Inferior parietal cortex (tissue), 1 donor: ENCODE measurements around the gene MYBL2.

Source experiments
- DNase-seq: peaks from one replicate; pipeline ENCODE4 v3.0.0-alpha.2; 2016; ENCODE audit errors: extremely low spot score

The MYBL2 gene

DNA sequence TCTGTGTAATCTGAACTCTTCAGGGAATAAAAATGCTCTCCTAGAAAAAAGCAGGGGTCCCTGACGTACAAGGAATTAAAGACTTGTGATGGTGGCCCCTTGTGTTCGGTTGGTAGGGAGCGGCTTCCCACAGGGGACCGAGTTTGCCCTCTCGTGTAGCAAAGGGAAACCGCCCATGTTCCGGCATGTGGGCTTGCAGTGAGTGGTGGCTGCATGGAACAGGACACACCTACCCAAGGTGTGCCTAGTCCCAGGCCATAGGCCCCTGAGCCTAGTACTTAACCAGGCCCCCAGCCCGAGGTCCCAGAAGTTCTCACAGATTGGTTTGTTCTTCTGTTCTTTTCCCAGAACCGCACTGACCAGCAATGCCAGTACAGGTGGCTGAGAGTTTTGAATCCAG lies 15.5 kb downstream of the MYBL2 start:
- no peak for DNase-seq

DNA sequence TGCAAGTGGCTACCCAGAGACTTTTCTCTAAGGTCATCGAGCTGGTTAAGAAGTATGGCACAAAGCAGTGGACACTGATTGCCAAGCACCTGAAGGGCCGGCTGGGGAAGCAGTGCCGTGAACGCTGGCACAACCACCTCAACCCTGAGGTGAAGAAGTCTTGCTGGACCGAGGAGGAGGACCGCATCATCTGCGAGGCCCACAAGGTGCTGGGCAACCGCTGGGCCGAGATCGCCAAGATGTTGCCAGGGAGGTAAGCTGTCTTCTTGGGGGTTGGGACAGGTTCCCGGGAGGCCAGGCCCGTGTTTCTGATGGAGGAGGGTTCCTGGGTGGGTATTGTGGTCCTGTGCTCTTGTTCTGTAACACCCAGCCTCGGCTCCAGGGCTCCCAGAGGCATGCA lies 19.9 kb downstream of the MYBL2 start:
- no peak for DNase-seq

DNA sequence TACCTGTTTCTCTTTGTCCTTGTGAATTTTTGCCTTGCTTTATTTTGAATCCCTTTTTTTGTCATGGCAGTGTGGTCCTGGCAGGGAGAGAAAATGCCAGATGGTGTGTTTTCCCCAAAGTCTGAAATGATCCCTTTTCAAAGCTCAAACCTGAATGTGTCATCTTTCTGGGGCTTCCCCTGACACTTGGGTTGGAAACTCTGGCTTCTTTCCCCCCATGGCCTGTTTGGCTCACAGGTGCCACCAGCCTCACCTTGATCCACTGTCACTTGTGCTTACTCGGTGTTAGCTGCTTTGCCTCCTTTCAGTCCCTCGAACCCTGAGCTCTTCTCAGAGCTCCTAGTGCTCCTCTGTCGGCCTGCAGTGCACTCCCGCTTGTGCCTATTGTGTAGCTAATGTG lies 22.3 kb downstream of the MYBL2 start:
- no peak for DNase-seq

DNA sequence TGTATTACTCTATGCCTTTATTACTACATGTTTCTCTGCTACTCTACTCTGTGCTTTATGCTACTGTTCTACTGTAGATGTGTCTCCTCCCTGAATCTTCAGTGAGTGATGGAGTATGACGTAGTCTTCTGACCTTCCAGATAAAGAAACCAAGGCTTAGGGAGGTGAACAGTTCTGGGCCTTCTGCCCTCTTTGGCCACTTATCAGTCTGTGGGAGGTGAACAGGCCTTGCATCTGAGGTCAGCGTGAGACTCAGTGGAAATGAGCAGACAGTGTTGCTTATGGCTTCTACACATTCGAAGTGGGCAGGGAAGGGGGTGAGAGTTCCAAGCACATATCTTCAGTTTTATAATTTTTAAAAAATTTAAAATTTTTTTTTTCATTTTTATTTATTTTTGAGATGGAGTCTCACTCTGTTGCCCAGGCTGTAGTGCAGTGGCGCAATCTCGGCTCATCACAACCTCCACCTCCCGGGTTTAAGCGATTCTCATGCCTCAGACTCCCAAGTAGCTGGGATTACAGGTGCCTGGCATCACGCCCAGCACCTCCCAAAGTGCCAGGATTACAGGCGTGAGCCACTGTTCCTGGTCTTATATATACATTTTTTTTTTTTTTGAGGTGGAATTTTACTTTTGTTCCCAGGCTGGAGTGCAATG lies 24.2 kb downstream of the MYBL2 start:
- DNase-seq, result peak; percentile 32

DNA sequence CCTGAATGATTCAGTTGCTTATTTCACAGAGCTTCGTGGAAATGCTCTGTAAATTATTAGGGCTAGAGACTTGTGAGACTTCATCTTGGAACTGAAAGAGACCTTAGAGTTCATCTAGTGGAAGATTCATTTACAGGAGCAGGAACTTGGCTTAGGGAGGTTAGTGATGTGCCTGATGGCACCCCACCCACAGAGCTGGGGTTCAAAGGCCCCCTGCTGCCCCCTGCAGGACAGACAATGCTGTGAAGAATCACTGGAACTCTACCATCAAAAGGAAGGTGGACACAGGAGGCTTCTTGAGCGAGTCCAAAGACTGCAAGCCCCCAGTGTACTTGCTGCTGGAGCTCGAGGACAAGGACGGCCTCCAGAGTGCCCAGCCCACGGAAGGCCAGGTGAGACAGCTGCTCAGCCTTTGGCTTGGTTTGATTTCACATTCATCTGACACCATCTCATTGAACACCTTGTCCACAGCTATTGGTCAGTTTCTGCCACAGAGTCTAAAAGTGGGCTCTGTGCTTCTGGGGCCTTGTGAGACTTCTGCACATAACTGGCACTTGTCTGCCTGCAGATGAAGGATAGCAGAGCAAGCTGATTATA lies 25.1 kb downstream of the MYBL2 start:
- peak; percentile 22 for DNase-seq

DNA sequence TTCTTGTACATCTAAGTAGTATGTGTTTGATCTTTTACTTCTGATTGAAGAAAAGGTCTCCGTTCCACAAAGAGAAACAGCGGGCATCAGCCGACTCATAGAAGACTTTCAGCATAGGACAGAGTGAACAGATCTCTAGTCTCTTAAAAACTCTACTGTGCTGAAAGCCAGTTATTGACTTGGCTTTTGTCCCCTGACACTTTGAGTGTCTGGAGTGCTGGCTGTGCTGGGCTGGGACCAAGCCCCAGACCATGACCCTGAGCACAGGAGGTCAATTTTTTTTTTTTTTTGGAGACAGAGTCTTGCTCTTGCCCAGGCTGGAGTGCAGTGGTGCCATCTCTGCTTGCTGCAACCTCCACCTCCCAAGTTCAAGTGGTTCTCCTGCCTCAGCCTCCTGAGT lies 27.8 kb downstream of the MYBL2 start:
- DNase-seq, result no peak

DNA sequence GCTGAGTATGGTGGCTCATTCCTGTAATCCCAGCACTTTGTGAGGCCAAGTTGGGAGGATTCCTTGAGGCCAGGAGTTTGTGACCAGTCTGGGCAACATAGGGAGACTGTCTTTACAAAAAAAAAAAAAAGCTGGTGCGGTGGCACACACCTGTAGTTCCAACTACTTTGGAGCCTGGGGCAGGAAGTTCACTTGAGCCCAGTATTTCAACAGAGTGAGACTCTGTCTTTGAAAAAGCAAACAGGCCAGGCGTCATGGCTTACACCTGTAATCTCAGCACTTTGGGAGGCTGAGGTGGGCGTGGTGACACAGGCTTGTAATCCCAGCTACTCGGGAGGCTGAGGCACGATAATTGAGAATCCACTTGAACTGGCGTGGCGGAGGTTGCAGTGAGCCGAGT lies 28.7 kb downstream of the MYBL2 start:
- DNase-seq, result no peak

DNA sequence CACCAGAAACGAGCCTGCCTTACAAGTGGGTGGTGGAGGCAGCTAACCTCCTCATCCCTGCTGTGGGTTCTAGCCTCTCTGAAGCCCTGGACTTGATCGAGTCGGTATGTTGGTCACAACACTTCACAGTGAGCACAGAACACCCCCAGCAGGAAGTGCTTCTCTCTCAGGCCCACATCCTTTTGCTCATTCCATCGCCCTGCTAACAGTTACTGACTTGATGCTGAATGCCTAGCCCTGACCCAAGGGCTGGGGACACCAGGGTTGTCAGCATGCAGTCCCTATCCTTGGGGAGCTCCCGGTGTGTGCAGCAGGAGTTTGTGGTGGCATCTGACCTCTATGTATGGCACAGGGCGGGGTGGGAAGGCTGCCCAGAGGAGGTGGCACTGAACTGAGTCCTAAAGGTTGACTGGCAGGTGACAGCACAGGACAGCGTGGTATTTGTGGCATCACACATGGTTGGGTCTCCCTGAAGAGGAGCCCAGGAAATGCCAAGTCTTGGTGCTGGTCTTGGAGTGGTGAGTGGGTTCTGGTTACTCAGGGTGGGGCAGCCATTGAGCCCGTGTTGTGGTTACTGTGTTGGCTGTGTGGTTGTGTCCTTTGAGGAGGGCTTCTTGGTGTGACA lies 33.1 kb downstream of the MYBL2 start:
- DNase-seq, result no peak

DNA sequence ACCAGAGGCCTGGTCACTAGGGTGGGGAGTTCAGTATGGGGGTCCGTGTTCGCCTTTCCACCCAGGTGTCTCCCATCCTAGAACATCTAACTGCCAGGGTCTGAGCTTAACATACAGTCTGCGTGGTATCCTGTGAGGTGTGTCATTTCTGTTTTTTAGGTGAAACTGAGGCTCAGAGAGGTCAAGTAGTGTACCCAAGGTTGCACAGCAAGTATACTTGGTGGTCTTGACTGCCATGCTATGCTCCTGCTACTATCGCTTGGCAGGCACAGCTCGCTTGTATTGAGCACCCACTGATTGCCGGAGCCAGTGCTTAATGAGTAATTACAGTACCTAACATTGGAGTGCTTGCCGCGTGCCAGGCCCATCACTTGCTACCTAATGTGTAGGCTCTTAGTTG lies 33.7 kb downstream of the MYBL2 start:
- DNase-seq, result no peak

DNA sequence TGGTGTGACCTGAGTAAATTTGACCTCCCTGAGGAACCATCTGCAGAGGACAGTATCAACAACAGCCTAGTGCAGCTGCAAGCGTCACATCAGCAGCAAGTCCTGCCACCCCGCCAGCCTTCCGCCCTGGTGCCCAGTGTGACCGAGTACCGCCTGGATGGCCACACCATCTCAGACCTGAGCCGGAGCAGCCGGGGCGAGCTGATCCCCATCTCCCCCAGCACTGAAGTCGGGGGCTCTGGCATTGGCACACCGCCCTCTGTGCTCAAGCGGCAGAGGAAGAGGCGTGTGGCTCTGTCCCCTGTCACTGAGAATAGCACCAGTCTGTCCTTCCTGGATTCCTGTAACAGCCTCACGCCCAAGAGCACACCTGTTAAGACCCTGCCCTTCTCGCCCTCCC lies 35.6 kb downstream of the MYBL2 start:
- DNase-seq, result no peak

DNA sequence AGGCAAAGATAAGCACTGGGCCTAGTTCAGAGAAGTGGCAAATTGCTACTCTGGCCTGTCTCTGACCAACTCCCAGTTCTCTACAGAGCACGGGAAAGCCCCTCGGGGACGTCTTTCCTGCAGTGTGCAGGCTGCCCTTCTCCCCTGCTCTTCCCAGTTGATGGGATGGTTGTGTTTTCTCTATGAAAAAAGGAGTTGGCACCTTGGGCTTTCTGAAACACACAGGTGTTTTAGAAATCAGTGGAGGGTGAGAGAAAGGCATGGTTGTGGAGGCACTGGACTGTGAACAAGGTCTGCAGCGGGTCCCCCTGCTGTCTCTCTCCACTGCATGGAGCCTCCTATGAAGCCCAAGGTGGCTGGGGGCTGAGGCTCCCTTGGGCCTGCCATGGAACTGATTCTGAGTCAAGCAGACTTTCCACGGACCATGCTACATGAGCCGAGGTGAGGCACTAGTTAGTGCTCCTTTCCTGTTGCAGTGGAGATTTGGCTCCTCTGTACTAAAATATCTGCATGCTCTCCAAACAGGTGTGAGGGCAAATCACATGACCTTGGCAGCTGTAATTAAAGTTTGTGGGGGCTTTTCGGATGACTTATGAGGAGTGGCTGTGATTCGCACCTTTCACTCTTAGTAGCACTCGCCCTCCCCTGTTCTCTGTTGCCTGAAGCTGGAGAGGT lies 43.6 kb downstream of the MYBL2 start:
- no peak for DNase-seq

DNA sequence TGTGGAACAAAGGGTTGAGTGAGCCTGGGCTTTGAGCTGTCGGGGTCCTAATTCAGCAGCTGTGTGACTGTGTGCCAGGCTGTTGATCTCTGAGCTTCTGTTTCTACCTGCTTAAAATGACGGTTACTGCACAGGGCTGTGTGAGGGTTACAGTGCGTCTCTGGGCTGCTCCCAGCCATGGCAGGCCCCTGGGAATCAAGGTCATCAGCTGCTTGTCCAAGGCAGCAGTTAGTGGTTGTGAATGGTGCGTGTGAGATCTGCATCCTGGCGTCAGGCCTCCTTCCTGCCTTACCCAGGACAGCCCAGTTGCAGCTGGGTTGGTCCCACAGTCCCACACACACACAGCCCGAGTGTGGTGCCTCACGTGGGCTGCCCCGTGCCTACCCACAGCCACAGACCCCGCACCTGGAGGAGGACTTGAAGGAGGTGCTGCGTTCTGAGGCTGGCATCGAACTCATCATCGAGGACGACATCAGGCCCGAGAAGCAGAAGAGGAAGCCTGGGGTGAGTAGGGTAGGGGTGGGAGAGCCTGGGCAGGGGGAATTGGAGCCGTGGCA lies 44.3 kb downstream of the MYBL2 start:
- no peak for DNase-seq

DNA sequence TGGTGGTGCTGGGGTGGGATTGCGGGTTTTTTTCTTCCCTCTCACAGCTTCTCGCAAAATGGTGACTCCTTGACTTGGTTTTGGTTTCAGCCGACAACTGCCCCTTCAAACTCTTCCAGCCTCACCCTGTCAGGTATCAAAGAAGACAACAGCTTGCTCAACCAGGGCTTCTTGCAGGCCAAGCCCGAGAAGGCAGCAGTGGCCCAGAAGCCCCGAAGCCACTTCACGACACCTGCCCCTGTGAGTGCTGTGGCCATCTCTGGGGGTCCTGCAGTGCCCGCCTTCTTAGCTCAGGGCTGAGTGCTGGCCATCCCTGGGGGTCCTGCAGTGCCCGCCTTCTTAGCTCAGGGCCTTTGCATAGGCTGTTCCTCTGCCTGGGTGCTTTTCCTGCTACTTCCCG lies 48.1 kb downstream of the MYBL2 start:
- DNase-seq, result no peak

DNA sequence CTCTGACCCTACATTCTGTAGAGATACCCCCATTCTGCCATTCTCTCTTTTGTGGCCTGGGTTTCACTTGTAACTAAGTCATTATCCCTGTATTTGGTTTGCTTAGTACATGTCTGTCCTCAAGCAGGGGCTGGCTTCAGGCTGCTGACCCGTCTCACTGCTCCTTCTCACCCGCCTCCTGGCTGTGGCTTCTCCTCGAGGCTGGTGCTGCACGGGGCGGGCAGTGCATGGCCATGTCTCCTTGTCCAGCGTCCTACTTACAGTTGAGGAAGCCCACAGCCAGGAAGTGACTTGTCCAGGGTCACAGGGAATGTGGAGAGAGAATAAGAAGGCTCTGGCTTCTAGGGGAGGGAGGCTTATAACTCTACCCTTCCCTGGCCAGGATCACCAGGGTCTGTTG lies 48.6 kb downstream of the MYBL2 start:
- no peak for DNase-seq

DNA sequence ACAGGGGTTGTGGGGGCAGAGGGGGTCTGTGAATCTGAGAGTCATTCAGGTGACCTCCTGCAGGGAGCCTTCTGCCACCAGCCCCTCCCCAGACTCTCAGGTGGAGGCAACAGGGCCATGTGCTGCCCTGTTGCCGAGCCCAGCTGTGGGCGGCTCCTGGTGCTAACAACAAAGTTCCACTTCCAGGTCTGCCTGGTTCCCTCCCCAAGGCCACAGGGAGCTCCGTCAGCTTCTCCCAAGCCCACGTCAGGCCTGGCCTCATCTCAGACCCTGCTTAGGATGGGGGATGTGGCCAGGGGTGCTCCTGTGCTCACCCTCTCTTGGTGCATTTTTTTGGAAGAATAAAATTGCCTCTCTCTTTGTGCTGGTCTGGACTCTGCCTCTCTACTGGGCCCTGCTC lies 49.2 kb downstream of the MYBL2 start:
- DNase-seq, result no peak

DNA sequence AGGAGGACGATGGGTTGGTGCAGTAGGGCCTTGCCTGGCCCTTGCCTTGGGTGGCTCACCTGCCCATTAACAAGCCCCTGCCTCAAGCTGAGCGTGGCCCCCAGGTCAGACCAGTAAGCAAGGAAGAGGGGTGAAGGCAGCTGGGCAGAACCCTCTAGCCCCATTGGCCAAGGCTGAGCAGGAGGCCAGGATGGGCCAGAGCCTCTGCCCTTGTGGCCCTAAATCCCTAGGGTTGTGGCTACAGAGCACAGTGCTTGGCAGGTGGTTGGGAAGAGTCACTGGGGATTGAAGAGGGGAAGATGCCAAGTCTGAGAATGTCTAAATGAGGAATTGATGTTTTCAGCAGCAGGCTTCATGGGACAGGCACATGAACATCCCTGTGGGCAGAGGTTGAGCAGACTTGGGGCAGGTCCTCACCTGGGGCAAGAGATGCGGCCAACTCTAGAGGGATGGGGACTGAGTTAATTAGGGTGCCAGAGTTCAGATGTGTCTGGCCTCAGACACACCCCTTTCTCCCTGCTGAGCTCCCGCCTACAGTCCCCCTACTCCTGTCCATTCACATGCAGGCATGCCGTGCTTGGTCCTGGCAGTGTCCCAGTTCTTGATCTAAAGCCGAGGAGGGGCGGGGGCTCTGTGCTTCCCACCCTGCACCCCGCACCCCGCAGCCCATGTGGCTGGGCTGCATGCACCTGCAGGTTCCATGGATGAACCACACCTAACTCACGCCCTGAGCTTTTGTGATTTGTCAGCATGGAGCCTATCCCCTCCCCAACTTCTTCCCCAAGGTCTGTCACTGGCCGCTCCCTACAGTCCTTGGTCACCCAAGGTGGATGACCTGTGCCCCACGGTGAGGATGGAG lies 50.1 kb downstream of the MYBL2 start:
- no peak for DNase-seq

DNA sequence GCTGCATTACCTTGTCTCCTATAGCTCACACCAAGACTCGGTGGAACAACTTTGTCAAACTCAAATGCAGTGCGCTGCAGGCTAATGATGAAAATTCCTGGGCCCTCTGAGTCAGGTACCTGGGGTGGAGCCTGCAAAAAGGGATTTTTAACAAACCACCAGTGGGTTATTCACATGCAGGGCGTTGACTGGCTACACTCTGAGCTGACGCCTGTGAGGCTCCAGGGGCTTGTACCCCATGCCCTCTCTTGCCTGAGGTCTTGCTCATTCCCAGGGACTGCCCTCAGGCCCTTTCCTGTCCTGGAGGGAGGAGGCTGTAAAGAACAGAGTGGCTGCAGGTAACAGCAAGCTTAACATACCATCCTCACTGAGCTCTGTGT lies 50.7 kb downstream of the MYBL2 start:
- no peak for DNase-seq

DNA sequence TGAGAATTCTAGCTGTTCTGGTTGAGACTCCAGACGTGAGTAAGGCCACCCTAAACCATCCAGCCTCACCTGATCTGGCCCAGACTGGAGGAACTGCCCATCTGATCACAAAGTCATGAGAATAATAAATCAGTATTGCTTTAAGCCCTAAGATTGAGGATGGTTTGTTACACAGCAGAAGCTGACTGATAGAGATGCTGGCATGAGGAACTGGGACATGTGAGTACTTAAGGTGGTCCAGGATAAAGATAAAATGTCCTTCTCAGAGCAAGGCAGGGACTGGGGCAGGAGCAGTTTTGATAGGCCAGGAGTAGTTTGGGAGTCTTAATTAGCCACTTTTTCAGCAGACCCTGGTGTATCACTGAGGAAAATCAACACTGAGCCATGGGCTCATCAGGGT lies 53.1 kb downstream of the MYBL2 start:
- DNase-seq, result no peak

DNA sequence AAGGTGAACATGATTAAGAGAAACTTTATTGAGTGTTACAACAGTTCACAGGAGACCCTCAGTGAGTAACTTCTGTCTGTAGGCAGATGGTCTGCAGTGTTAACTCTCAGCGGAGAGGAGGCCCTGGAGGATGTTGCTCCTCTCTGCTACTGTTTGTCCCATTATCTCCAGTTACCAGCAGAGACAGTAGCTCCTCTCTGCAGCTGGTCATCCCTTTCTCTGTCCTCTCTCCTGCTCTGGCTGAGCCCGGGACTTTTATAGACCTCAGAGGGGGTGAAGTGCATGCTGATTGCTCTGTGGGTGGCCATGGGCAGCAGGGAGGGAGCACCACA lies 54.1 kb downstream of the MYBL2 start:
- DNase-seq, result no peak

DNA sequence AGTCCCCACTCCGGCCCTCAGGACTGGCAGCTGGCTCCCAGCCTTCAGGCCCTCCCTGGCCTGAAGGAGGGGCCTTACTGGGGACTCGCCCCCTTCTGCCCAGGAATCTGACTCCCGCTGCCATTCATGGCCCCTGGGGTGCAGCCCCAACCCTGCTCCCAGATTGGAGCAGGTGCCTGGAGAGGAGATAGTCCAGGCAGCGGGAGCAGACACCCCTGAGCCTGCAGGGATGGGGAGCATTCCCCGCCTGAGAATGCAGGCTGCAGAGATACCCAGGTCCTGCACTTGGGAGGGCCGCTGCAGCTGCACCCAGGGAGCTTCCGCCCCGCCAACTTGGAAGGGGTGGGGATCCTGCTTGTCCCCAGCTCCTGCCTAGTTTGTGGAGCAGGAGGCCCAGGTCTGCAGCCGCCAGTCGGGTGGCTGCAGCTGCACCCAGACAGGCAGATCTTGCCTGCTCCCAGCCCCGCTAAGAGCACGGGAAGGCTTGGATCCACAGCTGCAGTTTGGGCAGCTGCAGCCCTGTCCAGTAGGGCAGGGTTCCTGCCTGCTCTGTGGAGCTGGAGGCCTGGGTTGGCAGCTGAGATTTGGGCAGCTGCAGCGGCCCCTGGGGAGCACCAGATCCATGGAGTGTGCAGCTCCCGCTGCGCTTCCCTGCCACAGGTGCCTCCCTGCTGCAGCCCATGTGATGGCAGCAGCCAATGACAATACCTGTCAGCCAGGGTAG lies 54.7 kb downstream of the MYBL2 start:
- no peak for DNase-seq

DNA sequence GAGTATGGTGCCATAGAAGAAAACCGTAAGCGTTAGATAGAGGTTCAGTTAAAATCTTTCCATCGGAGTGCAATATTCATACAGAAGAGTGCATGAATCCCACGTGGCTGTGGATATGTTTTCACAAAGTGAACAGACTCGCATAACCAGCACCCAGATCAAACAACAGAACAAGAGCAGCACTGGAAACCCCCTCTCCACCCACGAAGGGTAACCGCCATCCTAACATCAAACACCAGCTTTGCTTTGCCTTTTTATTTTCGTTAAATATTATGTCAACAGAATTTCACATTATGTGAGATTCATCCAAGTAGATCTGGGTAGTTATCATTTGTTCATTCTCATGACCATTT lies 55.2 kb downstream of the MYBL2 start:
- DNase-seq, result no peak
